GM21381 (cell line): ENCODE measurements around the gene AIPL1.

Source experiments
- ATAC-seq: cut with Tn5 transposase; IDR thresholded peaks from one replicate; pipeline ENCODE4 v1.9.1; 2021; ENCODE audit warnings: mild to moderate bottlenecking, moderate library complexity; ENCODE audit not compliant: unreplicated experiment

The AIPL1 gene

DNA sequence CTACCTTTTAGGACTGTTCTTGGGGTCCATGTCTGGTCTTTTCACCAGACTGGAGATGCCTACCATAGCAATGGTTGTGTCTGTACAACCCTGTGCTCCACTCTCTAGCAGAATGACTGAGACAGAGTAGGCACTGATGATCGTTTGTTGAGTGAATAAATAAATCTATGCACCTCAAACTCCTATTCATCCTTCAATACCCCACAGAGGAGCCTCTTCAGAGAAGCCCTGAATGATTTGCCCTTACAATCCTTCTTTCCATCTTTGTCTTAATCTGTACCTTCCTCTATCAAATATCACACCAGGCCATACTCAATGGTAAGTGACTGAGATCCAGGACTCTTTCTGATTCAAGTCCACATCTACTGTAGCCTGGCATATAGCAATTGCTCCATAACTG, 32.6 kb upstream of the AIPL1 start:
- no peak for ATAC-seq

DNA sequence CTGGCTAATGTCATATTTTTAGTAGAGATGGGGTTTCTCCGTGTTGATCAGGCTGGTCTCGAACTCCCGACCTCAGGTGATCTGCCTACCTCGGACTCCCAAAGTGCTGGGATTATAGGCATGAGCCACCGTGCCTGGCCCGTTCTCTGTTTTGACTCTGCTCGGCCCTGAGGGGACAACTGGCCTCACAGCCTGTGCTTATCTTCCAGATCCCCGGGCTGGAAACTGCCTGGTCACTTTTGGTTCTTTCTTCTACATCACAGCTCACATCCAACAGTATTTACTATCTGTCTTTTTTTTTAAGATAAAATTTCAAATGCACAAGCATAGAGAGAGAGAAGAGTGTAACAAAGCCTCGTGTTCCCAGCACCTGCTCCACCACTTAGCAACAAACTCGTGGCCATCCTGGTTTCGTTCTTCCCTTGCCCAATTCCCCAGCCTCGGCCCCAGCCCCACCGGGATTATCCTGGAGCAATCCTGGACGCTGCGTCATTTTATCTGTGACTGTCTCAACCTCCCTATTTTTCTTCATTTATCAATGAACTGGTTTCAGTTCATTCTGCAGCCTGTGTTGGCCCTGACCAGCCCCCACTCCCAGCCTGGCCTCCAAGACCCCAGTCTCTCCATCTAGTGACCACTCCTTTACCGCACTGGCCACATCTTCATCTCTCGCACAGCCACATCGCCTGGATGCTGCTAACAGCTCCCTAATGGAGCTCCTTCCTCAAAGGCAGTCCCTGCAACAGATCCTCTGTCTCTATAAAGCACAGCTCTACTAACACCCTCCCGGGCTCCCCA, 30.5 kb upstream of the AIPL1 start:
- ATAC-seq, result no peak

DNA sequence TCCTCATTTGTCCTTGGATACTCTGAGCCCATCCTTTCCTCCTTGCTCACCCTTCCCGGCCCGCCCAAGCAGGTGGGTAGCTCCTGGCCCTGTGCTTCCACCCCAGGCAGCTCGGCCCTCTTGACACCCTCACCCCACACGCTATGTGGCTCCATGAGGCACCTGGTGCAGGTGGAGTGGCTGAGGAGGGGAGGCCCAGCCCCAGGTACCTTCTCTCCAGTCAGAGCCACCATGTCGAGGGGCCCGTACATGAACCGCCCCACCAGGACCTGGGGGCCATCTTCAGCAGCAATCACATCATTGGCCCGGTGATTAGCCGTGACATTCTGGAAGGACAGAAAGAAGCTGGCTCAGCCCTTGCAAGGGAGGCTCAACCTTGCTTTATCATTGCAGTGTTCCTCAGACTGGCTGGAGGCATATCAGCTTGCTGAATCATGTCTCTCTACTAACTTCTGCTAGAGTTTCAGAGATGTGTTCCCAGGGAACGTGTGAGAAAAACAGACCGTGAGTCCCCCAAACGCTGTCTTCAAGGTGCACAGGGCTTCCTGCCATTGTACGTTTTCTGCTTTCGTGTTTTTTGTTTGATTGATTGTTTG, 29.6 kb upstream of the AIPL1 start:
- ATAC-seq, result no peak

DNA sequence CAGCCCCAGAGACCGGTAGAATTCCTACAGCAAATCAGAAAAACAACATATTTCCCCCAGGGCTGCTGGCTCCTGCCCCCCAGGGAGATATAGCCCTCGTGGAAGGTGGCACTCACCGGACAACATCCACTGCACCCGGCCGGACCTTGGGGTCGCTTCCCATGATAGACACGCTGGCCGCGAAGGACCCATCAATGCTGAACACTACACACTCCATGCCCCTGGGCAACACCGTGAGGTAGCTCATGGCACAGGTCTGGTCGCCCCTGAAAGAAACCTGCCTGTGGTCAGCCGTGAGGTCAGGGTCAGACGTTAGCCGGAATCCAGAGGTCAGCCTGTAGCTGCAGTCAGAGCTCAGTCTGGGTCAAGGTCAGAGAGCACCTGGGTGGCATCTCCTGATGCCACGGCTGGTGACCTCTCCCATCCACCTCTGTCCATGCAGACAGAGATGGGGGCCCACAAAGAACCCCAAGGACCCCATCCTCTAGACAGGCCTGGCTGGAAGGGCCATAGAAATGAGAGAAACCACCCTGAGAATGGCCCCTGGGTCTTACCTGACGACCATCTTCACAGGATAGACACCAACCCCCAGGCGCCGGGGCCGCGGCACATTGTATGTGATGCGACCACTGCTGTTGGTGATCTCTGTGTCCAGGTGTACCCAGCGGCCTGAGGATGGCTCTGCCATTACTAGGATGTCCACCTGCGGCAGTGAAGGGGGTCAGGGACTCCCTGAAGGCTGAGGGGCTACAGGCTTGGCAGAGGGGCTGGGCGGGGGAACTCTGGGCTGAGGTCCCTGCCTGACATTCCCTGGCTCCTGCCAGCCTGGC, 28.9 kb upstream of the AIPL1 start:
- ATAC-seq, result no peak

DNA sequence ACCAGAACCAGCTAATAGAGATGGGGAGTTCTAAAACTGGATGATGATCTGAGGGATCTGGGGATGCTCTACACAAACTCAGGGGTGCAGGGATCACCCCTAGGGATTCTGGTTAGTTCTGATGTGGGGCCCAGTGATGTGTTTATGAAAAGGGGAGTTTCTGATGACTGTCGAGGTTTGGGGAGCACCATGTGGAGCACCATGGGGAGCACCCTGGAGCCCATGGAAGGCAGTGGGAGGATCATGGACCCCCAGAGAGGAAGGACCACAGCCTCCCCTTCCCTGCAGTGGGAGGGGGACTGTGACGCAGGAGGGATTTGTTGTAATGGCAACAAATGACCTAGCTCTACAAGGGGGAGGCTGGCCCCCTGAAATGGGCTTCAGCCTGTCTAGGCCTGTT, 27.8 kb upstream of the AIPL1 start:
- ATAC-seq, result no peak

DNA sequence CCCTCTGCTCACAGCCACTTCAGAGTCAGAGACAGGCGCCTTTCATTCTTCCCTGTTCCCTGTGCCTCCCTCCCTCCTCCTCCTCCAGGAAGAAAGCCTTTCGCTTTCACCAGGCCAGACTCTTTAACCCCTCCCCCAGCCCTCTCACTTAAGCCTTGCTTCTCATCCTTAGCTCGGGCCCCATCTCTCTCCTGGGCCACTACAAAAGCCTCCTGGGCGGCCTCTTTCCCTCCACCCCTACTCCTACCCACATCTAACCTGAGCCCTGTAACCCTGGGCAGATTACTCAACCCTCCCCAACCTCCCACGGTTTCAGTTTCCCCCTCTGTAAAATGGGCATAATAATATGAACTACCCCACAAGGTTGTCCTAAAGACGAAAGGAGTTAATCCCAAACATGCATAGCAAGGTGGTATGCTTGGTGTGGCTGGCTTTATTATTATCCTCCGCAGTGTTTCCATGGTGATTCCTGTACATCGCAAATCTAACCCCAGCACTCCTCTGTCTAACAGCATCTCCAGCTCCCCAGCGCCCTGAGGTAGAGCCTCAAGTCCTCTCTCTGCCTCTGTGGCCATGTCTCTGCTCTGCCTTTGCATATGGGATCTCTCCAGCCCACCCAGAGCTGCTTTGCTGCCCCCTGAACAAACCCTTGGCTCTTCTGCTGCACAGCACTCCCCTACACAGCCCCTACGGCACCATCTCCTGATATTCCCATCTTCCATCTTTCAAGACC, 27.0 kb upstream of the AIPL1 start:
- no peak for ATAC-seq

DNA sequence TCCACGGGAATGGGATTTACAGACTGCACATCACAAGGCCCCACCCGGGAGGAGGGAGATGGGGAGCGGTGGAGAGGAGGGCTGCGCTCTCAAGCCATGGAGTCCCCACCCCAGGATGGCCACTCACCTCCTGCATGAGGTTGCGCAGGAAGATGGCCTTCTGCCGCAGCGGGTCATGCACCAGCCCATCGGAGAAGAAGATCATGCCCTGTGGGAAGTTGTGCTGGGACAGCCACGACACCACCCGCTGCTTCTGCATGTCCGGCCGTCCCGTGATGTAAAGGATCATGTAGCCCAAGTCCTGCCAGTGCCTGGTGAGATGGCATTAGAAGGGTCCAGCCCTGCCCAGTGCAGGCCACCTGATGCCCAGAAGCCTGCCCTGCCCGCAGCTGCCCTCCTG, 26.3 kb upstream of the AIPL1 start:
- ATAC-seq, result no peak

DNA sequence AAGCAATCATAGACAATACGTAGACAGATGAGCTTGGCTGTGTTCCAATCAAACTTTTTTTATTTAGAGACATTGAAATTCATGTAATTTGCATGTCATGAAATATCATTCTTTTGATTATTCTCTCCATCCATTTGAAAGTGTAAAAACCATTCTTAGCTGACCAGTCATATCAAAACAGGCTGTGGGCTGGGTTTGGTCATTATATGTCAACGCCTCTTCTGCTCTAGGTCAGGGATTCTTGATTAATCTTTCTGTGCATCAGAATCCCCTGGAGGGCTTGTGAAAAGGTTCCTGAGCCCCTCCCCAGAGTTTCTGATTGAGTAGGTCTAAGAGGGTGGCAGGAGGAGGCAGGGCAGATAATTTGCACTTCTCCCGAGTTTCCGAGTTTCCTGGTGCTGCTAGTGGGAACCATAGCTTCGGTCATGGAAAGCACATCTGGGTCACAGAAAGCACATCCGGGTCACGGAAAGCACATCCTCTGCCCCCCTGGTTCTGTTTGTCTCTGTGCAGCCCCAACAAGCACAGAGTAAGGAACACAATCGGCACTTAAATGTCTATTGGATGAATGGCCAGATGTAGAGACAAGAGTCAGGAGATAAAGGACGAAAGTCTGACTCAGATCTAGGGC, 25.7 kb upstream of the AIPL1 start:
- ATAC-seq, result no peak

DNA sequence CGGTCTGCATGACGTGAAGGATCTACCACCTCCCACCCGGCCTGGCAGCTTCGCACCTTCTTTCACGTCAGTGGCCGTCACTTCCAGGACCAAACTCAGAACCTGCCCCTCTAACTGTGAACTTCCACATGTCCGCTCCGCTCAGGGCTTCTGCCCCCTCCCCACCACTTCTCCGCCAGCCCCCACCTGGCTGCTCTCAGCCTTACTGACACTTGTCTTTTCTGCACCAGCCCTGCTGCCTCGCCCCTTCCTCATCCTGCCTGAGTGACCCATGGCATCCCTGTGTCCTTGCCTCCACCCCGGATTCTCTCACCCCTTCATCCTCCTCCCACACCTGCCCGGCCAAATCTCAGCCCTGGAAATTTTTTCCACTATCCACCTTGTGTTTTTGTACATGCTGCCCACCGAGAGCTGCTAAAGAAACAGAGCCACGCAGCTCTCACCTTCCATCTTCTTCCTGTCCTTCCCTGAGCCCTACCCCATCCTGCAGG, 23.6 kb upstream of the AIPL1 start:
- ATAC-seq, result no peak

DNA sequence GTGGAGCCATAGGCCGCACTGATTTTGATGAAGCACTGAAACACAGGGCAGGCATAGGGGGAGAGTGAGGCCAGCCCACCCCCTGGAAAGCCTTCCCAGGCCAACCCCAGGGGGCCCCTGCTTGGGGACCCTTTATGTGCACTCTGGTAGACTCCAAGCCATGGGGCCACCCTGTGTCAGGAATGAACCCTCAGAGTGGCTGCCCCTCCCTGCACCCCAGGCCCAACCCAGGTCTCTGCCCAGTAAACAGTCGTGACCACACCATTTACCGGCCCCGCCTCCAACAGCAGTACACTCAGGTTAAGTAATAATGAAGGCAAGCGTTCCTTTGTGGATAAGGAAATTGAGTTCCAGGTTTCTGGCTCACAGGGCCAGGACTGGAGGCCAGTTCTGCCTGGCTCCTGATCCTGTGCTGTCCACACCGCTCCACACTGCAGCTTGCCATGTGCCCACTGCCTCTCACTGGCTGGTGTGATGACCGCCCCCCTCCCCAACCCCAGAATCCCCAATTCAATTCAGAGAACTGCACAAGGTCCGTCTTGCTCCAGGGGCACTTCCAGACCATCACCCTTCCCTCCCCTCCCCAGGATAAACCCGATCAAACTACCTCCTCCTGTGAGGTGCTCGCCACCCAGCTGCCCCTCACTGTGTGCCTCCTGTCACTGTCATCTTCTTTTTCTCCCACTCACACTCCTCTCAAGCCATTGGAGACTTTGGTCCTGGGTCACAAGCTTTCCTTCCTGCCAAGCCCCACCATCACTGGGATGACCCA, 23.0 kb upstream of the AIPL1 start:
- ATAC-seq, result no peak

DNA sequence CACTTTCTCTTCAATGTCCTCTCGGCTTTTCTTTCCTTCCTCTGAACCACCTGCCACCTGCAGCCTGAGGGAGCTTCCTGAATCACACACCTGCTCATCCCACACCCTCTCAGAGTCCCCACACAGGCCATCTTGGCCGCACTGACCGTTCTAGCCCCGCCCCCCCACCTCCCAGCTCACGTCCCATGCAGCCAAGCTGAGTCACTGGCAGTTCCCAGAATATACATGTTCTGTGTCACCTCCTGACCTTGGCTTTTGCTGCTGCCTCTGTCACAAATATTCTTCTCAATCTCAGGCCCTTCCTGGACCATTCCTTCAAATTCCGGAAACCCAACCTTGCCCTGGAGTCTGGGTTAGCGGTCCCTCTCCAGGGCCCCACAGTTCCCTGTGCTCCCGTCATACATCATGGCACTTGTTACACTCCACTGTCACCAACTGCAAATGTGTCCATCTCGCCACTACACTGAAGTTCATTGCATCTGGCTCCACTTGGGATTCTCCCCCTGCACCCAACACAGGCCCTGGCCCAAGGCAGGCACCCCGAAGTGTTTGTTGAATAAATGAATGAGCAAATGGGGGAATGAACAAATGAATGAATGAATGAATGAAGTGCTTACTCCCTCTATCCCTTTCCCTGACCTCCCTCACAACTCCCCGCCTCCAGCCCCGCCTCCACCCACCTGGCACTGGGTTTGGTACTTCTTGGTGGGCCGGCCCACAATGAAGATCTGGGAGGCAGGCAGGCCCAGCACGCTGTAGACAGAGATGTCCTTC, 22.2 kb upstream of the AIPL1 start:
- no peak for ATAC-seq

DNA sequence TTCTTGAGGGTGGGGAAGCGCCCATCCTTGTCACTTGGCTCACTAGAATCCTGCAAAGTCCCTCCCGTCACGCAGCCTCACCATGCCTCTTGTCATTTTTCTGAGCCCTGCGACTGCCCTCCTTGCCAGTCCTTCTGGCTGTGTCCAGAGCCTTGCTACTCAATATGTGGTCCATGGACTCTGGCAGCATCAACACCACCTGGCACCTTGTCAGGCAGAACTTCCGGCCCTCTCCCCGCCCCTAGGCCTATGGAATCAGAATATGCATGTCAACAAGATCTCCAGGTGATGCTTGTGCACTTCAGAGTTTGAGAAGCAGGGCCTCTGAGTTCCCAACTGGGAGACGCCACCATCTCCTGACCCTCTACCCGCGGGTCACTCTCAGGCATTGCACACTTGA, 21.4 kb upstream of the AIPL1 start:
- ATAC-seq, result no peak

DNA sequence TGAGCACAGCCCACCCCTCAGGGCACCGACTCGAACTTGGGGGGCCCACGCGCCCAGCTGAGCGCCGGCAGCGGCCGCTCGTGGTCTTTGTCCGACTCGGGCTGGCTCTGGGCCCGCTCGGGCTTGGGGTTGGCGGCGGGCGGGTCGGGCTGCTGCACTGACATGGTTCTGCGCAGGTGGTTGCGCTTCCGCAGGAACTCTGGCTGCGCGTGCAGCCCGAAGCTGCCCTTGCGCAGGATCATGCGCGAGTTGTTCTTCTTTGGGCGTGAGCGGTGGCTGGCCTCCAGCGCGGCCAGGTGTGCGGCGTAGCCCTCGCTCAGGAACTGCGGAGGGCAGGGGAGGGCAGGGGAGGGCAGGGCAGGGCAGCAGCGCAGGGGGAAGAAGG, 20.4 kb upstream of the AIPL1 start:
- ATAC-seq, result no peak

DNA sequence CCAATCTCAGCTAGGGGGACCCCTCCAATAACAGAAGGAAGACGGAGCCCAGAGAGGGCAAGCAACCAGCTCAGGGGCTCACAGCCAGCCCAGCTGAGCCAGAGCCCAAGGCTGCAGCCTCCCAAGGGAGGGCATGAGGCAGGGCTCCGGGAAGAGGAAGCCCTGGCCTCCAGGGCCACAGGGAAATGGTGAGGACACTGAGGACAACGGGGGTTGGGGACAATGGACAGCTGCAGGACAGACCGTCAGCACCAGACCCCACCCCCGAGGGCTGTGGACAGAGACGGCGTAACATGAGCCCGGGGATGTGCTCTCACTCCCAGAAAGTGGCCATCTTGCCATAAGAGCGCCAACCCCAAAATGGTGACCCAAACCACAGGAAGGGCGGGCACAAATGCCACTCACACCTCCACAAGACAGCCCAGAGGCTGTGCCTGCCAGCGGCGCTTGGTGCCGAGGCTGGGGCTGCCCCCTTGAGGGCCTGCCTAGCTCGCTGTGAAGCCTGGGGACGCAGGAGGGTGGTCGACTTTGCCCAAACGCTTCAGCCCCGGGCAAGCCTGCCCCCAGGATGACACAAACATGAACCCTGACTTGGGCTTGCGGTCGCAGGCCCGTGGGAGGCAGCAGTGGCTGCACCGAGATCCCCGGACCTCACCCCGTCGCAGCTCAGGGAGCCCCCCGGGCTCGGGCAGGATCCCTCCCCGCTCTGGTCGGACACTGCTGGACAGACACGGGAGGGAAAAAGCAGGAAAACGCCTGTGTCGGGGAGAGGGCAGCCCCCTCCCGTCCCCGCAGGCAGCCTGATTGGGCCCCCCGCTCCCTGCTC, 19.8 kb upstream of the AIPL1 start:
- no peak for ATAC-seq

DNA sequence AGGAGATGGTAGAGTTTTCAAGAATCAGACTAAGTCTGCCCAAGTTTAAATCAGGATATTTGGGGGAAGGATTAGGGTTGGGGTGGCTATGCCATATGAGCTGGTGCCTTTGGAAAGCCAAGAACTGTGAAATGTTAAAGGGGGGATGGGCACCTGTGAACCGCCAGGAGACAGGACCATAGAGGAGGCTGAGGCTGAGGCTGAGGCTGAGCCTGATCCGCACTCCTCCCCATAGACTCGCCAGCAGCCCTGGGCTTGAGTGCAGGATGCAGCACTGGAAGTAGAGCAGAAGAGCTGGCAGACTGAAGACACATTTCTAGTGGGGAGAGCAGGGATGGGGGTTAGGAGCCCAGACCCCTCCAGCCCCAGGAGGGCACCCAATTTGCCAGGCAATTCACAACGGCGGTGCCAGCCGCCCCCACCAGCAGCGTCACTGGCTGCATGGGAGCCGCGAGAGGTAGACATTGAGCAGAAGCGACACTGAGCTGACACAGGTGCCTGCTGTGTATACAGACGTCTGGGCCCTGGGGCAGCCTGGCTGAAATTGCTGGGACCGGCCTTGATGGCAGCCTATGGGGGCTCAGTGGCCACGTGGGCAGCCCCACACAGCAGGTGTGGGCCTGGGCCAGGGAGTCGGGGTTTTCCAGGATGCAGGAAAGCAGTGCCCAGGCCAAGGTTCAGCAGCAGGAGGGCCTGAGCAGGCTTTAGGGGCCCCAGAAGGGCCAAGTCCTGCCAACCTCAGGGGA, 18.5 kb upstream of the AIPL1 start:
- ATAC-seq, result no peak

DNA sequence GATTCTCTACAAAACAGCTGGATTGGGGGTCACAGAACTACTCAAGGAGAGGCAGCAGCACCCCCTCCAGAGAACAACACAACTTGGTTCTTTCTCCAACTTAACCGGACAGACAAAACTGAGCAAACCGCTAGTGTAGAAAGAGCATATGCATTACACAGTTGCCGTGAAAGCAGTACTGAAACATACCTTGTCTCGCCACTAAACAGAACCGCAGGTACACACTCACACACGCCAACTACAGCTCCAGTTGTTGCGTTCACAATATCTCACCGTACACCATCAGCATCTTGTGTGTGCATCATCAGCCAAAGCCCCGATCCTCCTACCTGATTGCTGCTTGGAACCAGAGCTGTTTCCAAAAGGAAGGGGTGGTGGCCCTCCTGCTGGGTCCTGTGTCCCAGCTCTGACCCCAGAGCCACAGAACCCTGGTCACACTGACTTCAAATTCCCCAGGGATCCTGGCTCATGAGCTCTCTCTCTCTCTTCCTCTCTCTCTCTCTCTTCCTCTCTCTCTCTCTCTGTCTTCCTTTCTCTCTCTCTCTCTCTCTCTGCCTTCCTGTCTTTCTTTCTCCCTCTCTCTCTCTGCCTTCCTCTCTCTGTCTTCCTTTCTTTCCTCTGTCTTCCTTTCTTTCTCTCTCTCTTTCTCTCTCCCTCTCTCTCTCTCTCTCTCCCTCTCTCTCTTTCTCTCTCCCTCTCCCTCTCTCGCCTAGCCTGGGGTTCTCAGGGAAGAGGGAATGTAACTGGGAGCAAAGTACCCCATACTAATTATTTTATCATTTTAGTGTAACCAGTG, 17.7 kb upstream of the AIPL1 start:
- ATAC-seq, result no peak
